K562 (cell line): ENCODE results near the gene ARID4B. TPM values are rescaled to one million over a fixed set of nuclear protein-coding genes. Genes with fewer than 3 reads are reported as not detected.

ENCODE experiments used
- ATAC-seq: fragments of 200-7000 bp; cut with Tn5 transposase; 3 replicates; pipeline ENCODE4 v1.9.1; 2020; ENCODE audit warnings: moderate library complexity
- BruUV-seq: library from RNA; stranded (reverse); fragments of 400-500 nt; replicated peaks from 2 replicates; lab custom pipeline; 2021; lab: Mats Ljungman, UMichigan
- CTCF ChIA-PET: fragments of 300-600 bp; formaldehyde crosslinking; extraction: SDS; loops from one replicate; lab custom pipeline; 2021; ENCODE audit warnings: low intra/inter-chr PET ratio; lab: Yijun Ruan, JAX
- POLR2A ChIA-PET: fragments of 300-600, 350-650 bp; sonication (Branson Sonifier 250); formaldehyde crosslinking; extraction: SDS; loops from one replicate; lab custom pipeline; 2021; ENCODE audit warnings: antibody characterized with exemption, inconsistent platforms; lab: Yijun Ruan, JAX
- DNase-seq, 4 experiments: peaks; one replicate each; pipeline versions ENCODE4 v3.0.0 to v3.0.0-alpha.2; 2011 to 2018; ENCODE audit warnings: low spot score in 3 of 4, mixed read lengths in 3 of 4; ENCODE audit errors: extremely low read depth in 1 of 4
- FAIRE-seq: peaks from 2 replicates; lab custom pipeline; 2011; peaks lifted over from hg19 to GRCh38; lab: Jason Lieb, UNC
- H2AFZ ChIP-seq: 2 replicates; pipeline ENCODE4 v1.6.0; 2011; ENCODE audit warnings: low read depth, low read length, control low read depth, inconsistent platforms
- H3K27ac ChIP-seq: fragments of 200-600 bp; 3 replicates; pipeline ENCODE4 v1.8.0; 2011; ENCODE audit warnings: low read depth, mild to moderate bottlenecking, control low read depth, inconsistent platforms, low read length, moderate library complexity, mixed read lengths; ENCODE audit errors: extremely low read depth
- H3K27me3 ChIP-seq, 2 experiments: fragments of 300-600 bp in 1 of 2; 2 replicates in 1 of 2; 3 replicates in 1 of 2; pipeline versions ENCODE4 v1.6.0 to v1.8.0; 2011; ENCODE audit warnings: inconsistent platforms in 2 of 2, low read length in 2 of 2, mild to moderate bottlenecking in 1 of 2, mixed read lengths in 1 of 2, moderate library complexity in 1 of 2; ENCODE audit not compliant: control insufficient read depth in 2 of 2, insufficient read depth in 2 of 2
- H3K36me3 ChIP-seq: fragments of 300-600 bp; 3 replicates; pipeline ENCODE4 v1.8.0; 2011; ENCODE audit warnings: mild to moderate bottlenecking, low read length, inconsistent platforms; ENCODE audit not compliant: control insufficient read depth, insufficient read depth
- H3K4me1 ChIP-seq, 2 experiments: fragments of 200-600 bp in 1 of 2; replicated peaks in 1 of 2; 2 replicates in 1 of 2; 3 replicates in 1 of 2; pipeline versions ENCODE4 v1.5.1 to v1.8.0; 2011; ENCODE audit warnings: inconsistent platforms in 2 of 2, low read length in 2 of 2, mild to moderate bottlenecking in 1 of 2, mixed read lengths in 1 of 2, moderate library complexity in 1 of 2; ENCODE audit not compliant: control insufficient read depth in 2 of 2, insufficient read depth in 2 of 2
- H3K4me2 ChIP-seq: 2 replicates; pipeline ENCODE4 v1.6.1; 2011; ENCODE audit warnings: low read length, control low read depth, inconsistent platforms, mixed read lengths; ENCODE audit not compliant: insufficient read depth
- H3K4me3 ChIP-seq: fragments of 200-600 bp; sonication (generic), shearing (Covaris generic); 2 replicates; pipeline ENCODE4 v1.5.1; 2016; ENCODE audit warnings: control low read depth, inconsistent platforms
- H3K79me2 ChIP-seq: fragments of 200-600 bp; 3 replicates; pipeline ENCODE4 v1.8.0; 2011; ENCODE audit warnings: low read length, inconsistent platforms; ENCODE audit not compliant: control insufficient read depth, insufficient read depth
- H3K9ac ChIP-seq, 2 experiments: 2 replicates each; pipeline versions ENCODE4 v1.6.0 to v1.6.1; 2011; ENCODE audit warnings: low read depth in 2 of 2, low read length in 2 of 2, control low read depth in 1 of 2, inconsistent platforms in 1 of 2, mild to moderate bottlenecking in 1 of 2, mixed read lengths in 1 of 2; ENCODE audit not compliant: insufficient read depth in 1 of 2
- H3K9me1 ChIP-seq: one replicate; pipeline ENCODE4 v1.6.0; 2011; ENCODE audit warnings: inconsistent platforms, mild to moderate bottlenecking, low read length, moderate library complexity; ENCODE audit not compliant: control insufficient read depth, insufficient read depth
- H3K9me3 ChIP-seq: replicated peaks from 2 replicates; pipeline ENCODE4 v1.5.1; 2011; ENCODE audit warnings: low read depth, low read length, inconsistent platforms; ENCODE audit not compliant: control insufficient read depth, insufficient read depth
- H4K20me1 ChIP-seq: replicated peaks from 2 replicates; pipeline ENCODE4 v1.6.1; 2011; ENCODE audit warnings: low read length, inconsistent platforms, mixed read lengths; ENCODE audit not compliant: control insufficient read depth, insufficient read depth
- ETS2 ChIP-seq: IDR thresholded peaks from 2 replicates; pipeline ENCODE4 v1.6.1; 2016; ENCODE audit warnings: borderline replicate concordance, missing genetic modification characterization, mild to moderate bottlenecking, moderate library complexity, missing compliant biosample characterization; ENCODE audit not compliant: poor library complexity, severe bottlenecking
- HOXB6 ChIP-seq: fragments of 250-450 bp; sonication (Bioruptor Pico); IDR thresholded peaks from 2 replicates; pipeline ENCODE4 v1.5.1; 2022; ENCODE audit warnings: mild to moderate bottlenecking, borderline replicate concordance
- NFIC ChIP-seq: fragments of 450-650 bp; IDR thresholded peaks from 2 replicates; pipeline ENCODE4 v1.6.1; 2017; ENCODE audit warnings: mild to moderate bottlenecking, inconsistent platforms
- ZNF124 ChIP-seq: sonication (generic); formaldehyde crosslinking; IDR thresholded peaks from 2 replicates; pipeline ENCODE4 v1.8.1; 2022; ENCODE audit warnings: missing genetic modification reagents
- WGBS: fragments of 100-300 bp; shearing (Covaris generic); methylation state at CpG from one replicate; pipeline ENCODE4 v1.1.6; 2016; ENCODE audit warnings: low coverage, mixed read lengths; ENCODE audit not compliant: insufficient coverage; ENCODE audit errors: missing lambda C conversion rate; 5-methylcytosine and 5-hydroxymethylcytosine counted together
- in situ Hi-C: fragments of 300-500 bp; cut with MboI; formaldehyde crosslinking; loops from 4 replicates; pipeline ENCODE4 v1.15.0; 2018; ENCODE audit warnings: inconsistent platforms, mixed read lengths
- intact Hi-C: fragments of 100-400 bp; cut with micrococcal nuclease; formaldehyde crosslinking; loops from 2 replicates; pipeline ENCODE4 v1.14.2; 2022
- polyA plus RNA-seq, 8 experiments: library from polyadenylated mRNA; depleted of rRNA in 4 of 8; stranded (reverse) in 5 of 8; unstranded in 3 of 8; fragments of >200 nt; fragmentation: Nextera tagmentation in 2 of 8; fragmentation: Illumina TruSeq in 1 of 8; extraction: Ambion mirVana in 2 of 8; extraction: Trizol in 1 of 8; gene quantifications; 2 replicates each; pipeline versions ENCODE4 v1.2.1 to v1.2.3, GENCODE V29; 2011 to 2014; ENCODE audit warnings: inconsistent platforms in 1 of 8, missing spikeins in 1 of 8
- total RNA-seq, 7 experiments: library from RNA; depleted of rRNA in 6 of 7; stranded (reverse); fragments of >200 nt in 6 of 7; fragmentation: Illumina TruSeq in 2 of 7; extraction: Trizol in 2 of 7; gene quantifications; 2 replicates each; pipeline versions ENCODE4 v1.2.1 to v1.2.3, GENCODE V29; 2011 to 2021; ENCODE audit warnings: low replicate concordance in 1 of 7

ARID4B gene
- total and polyA plus RNA-seq, 9 of the 15 experiments (the other 6 are each of a cell fraction or from before 2014, with no cell fraction given) = 8.4 to 38.9 (median 18.5) TPM

DNA sequence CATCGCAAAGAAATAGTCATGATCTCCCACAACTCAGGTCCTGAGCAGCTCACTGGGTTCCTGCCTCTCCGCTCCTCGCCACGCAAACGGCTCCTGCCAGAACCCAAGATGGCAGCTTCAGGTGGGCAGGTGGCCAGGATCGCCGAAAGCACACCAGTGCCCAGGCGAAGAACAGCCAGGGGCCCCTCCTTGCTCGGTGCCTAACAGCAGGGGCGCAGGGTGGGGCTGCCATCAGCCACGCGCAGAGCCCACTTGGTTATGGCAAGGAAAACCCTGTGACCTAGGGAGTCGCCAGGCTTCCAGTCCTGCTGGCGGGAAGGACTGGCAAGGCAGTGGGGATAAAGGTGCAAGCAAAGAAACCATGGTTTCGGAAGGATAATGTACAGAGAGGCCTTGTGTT is 47.5 kb downstream of the ARID4B start:
- no peak overlapping the region for H3K4me2 ChIP-seq
- DNase-seq (no peak), ATAC-seq (no peak), FAIRE-seq (no peak)
- ChIA-PET CTCF (no interaction called here), POLR2A (interaction anchor here (0.7 to 2.4 kb wide), 7 partner anchors 8 to 136 kb away, joined by 3 to 9 read pairs (median 3); no protein-coding TSS in a partner anchor)
- peaks cover 15 to 19% of the 10 kb centered on the region in 2 experiments; a peak in 4 of 5 replicates for H3K4me1 ChIP-seq
- H3K9me1 ChIP-seq = no peaks in the 10 kb centered on the region
- peak overlapping the region in 1 of 2 experiments; percentile 65; a peak in 2 of 4 replicates for H3K9ac ChIP-seq
- WGBS = 92% methylated on average over 13 of the region's 15 CpGs
- no peaks in the 10 kb centered on the region for H3K36me3 ChIP-seq
- in situ Hi-C loops (no loop called here), intact Hi-C loops (no loop called here)
- no peak overlapping the region for H3K27ac ChIP-seq
- H3K79me2 ChIP-seq = peaks cover 94% of the 10 kb centered on the region
- no peaks in the 10 kb centered on the region for H3K9me3 ChIP-seq
- TF ChIP-seq NFIC = 0 out of 2 replicates have a peak, but pooled peaks have one; percentile 5
- TF ChIP-seq ZNF124 (CRISPR knock-in tag) = no peak
- no TSS peak for BruUV-seq
- H3K4me3 ChIP-seq = no peak overlapping the region
- H3K27me3 ChIP-seq = no peaks in the 10 kb centered on the region
- no peak overlapping the region for H2AFZ ChIP-seq
- H4K20me1 ChIP-seq = peaks cover 21% of the 10 kb centered on the region

DNA sequence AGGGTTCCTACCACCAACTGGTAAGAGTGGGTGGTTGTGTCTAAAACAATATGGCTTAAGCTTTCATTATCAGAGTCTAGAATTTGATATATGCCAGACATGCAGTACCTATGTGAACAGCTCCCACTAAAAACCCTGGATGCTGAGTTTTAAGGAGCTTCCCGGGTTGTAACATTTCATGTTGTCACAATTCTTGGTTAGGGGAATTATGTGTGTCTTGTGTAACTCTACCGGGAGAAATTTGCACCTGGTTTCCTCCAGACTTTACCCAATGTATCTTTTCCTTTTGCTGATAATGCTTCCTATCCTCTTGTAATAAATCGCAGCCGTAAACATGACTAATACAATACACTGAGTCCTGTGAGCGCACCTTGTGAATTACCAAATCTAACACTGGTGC is 48.3 kb downstream of the ARID4B start:
- FAIRE-seq (no peak), ATAC-seq (no peak), DNase-seq (no peak)
- Histone ChIP-seq H3K4me3 (no peak overlapping the region), H3K27me3 (no peaks in the 10 kb centered on the region), H3K4me1 (peaks cover 15 to 19% of the 10 kb centered on the region in 2 experiments; a peak in 4 of 5 replicates), H3K36me3 (no peaks in the 10 kb centered on the region), H4K20me1 (peaks cover 22% of the 10 kb centered on the region), H3K79me2 (peaks cover 94% of the 10 kb centered on the region), H2AFZ (no peak overlapping the region), H3K9ac (no peak overlapping the region), H3K4me2 (no peak overlapping the region), H3K9me1 (no peaks in the 10 kb centered on the region), H3K9me3 (no peaks in the 10 kb centered on the region), H3K27ac (no peak overlapping the region)
- TF ChIP-seq ETS2 (tag) (no peak), HOXB6 (no peak)
- ChIA-PET POLR2A (interaction anchor here (0.7 to 2.4 kb wide), 4 partner anchors 9 to 24 kb away, joined by 3 to 9 read pairs (median 4); no protein-coding TSS in a partner anchor), CTCF (no interaction called here)
- in situ Hi-C loops (no loop called here), intact Hi-C loops (no loop called here)
- WGBS = 77% methylated on average over 5 of the region's 5 CpGs
- BruUV-seq = no TSS peak
